Stomach (tissue), 9 donors: ENCODE results near the gene CIP2A. TPM values are rescaled to one million over a fixed set of nuclear protein-coding genes. Genes with fewer than 3 reads are reported as not detected.
A peak's percentile ranks its signal among the peaks of the same experiment; 100 is the strongest.

Experiments used
- DNase-seq, 2 donors: peaks; one replicate each; pipeline versions ENCODE4 v3.0.0 to v3.0.0-alpha.2; 2013 to 2019
- H3K27ac ChIP-seq, 5 donors: fragments of 200-600 bp in 4 of 5; sonication (generic) in 4 of 5; one replicate each; pipeline ENCODE4 v1.5.1; 2013 to 2019; ENCODE audit warnings: mild to moderate bottlenecking in 1 of 5, moderate library complexity in 1 of 5
- H3K27me3 ChIP-seq, 3 donors: fragments of 200-600 bp; sonication (generic); one replicate each; pipeline ENCODE4 v1.5.1; 2017 to 2019; ENCODE audit warnings: mixed run types in 1 of 3
- H3K36me3 ChIP-seq, 4 donors: fragments of 200-600 bp; sonication (generic); 1 replicate in 3 of 4; 2 replicates in 1 of 4; pipeline ENCODE4 v1.5.1; 2016 to 2019
- H3K4me1 ChIP-seq, 4 donors: fragments of 200-600 bp; sonication (generic); one replicate each; pipeline ENCODE4 v1.5.1; 2016 to 2019
- H3K4me3 ChIP-seq, 4 donors: fragments of 200-600 bp; sonication (generic) in 3 of 4; one replicate each; pipeline ENCODE4 v1.5.1; 2016 to 2019; ENCODE audit warnings: mild to moderate bottlenecking in 1 of 4
- H3K9me3 ChIP-seq, 4 donors: fragments of 200-600 bp; sonication (generic); one replicate each; pipeline ENCODE4 v1.5.1; 2016 to 2019
- EP300 ChIP-seq: sonication (generic); formaldehyde crosslinking; IDR thresholded peaks from one replicate; pipeline ENCODE4 v1.6.1; 2017; ENCODE audit warnings: antibody characterized with exemption
- POLR2A ChIP-seq, 4 donors: fragments of 450-650 bp; IDR thresholded peaks; one replicate each; pipeline ENCODE4 v1.6.1; 2016; ENCODE audit warnings: antibody characterized with exemption in 4 of 4, control low read depth in 2 of 4, mild to moderate bottlenecking in 1 of 4, moderate library complexity in 1 of 4
- POLR2AphosphoS5 ChIP-seq, 3 donors: sonication (generic); formaldehyde crosslinking; IDR thresholded peaks; one replicate each; pipeline ENCODE4 v1.6.1; 2016; ENCODE audit warnings: antibody characterized with exemption in 3 of 3
- WGBS, 5 donors: extraction: QIAGEN DNeasy Blood & Tissue Kit in 3 of 5; methylation state at CpG; one replicate each; pipeline versions ENCODE4 v1.1.5 to v1.1.7; 2013 to 2018; 5-methylcytosine and 5-hydroxymethylcytosine counted together
- intact Hi-C: fragments of 100-400 bp; cut with DNase I; formaldehyde crosslinking; loops from one replicate; pipeline ENCODE4 v1.15.1; 2023; ENCODE audit warnings: low total_unique reads
- polyA plus RNA-seq, 3 donors: library from polyadenylated mRNA; stranded (reverse); fragments of 200-250 nt; gene quantifications; one replicate each; pipeline ENCODE4 v1.2.3, GENCODE V29; 2013
- total RNA-seq, 5 donors: library from RNA; depleted of rRNA; stranded (reverse); fragments of >200 nt; gene quantifications; one replicate each; pipeline versions ENCODE4 v1.1.0 to v1.2.3, GENCODE V29; 2014 to 2016
- TF ChIP-seq, protein P1 (sequence below), 7 experiments: fragments of 450-650 bp in 4 of 7; fragments of 200-600 bp in 3 of 7; sonication (generic) in 3 of 7; IDR thresholded peaks; one replicate each; pipeline ENCODE4 v1.5.1; 2016 to 2019; ENCODE audit warnings: antibody characterized with exemption in 7 of 7, control low read depth in 2 of 7, mild to moderate bottlenecking in 1 of 7
- donor health status: healthy with polysubstance abuse.
- donor health status: Bipolar disorder and iron deficiency.
- donor health status: healthy.

Gene CIP2A
- total and polyA plus RNA-seq, 8 donors: 0.58 to 26.4 (median 1.8) TPM; not detected in 1

- Histone ChIP-seq H3K4me3 (peak overlapping the region; percentile 75 to 95 (median 86)), H3K36me3 (no peaks in the 10 kb centered on the region), H3K27ac (peak overlapping the region in 4 of 5 donors; percentile 92 to 97 (median 94)), H3K9me3 (no peaks in the 10 kb centered on the region), H3K4me1 (peaks cover 5 to 27% (median 18%) of the 10 kb centered on the region in 4 donors), H3K27me3 (no peaks in the 10 kb centered on the region)
- intact Hi-C loops: no loop called here
- TF ChIP-seq POLR2A (IDR thresholded peaks at IDR 0.05) (no peak), POLR2AphosphoS5 (IDR thresholded peaks at IDR 0.05) (no peak), EP300 (no peak)
- TF ChIP-seq, protein P1, sequence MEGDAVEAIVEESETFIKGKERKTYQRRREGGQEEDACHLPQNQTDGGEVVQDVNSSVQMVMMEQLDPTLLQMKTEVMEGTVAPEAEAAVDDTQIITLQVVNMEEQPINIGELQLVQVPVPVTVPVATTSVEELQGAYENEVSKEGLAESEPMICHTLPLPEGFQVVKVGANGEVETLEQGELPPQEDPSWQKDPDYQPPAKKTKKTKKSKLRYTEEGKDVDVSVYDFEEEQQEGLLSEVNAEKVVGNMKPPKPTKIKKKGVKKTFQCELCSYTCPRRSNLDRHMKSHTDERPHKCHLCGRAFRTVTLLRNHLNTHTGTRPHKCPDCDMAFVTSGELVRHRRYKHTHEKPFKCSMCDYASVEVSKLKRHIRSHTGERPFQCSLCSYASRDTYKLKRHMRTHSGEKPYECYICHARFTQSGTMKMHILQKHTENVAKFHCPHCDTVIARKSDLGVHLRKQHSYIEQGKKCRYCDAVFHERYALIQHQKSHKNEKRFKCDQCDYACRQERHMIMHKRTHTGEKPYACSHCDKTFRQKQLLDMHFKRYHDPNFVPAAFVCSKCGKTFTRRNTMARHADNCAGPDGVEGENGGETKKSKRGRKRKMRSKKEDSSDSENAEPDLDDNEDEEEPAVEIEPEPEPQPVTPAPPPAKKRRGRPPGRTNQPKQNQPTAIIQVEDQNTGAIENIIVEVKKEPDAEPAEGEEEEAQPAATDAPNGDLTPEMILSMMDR (IDR thresholded peaks at IDR 0.05): no peak
- 1 to 2% (median 1%) methylated on average over 8 of the region's 8 CpGs for WGBS, 5 donors
- DNase-seq: no peak
These were observed 637 bp downstream of the CIP2A start for GRCh38 chr3:108588601-108589000.

DNA sequence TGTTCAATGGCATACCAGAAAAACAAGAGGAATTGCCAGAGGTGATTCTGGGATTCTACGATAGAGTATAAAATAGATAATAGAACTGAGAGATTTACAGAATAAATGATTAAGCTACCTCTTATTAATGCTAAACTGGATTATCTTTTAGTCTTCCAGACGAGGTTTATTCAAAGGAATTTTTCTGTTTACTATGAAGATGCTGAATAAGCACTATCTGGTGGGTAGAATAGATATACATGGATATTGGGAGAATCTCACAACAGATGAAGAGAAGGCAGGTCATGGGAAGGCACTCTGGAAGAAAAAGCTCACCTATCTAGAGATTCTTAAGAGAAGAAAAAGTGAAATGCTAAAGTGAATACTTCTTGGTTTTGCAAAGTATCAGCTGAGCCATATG, 11.2 kb downstream of the CIP2A start:
- H3K36me3 ChIP-seq: peaks cover 0 to 24% (median 0%) of the 10 kb centered on the region in 4 donors
- DNase-seq: no peak
- H3K4me1 ChIP-seq: no peaks in the 10 kb centered on the region
- H3K4me3 ChIP-seq: no peak overlapping the region
- H3K9me3 ChIP-seq: no peaks in the 10 kb centered on the region
- TF ChIP-seq EP300: no peak
- 81 to 91% (median 87%) methylated on average over 2 of the region's 2 CpGs for WGBS, 5 donors
- H3K27ac ChIP-seq: no peak overlapping the region
- H3K27me3 ChIP-seq: no peaks in the 10 kb centered on the region
- intact Hi-C loops: no loop called here

GRCh38 chr3:108569336-108569735, 19.9 kb downstream of the CIP2A start:
- Histone ChIP-seq H3K4me3 (no peak overlapping the region), H3K4me1 (no peaks in the 10 kb centered on the region), H3K36me3 (peaks cover 0 to under 1% (median 0%) of the 10 kb centered on the region in 4 donors), H3K27ac (no peak overlapping the region), H3K9me3 (no peaks in the 10 kb centered on the region), H3K27me3 (no peaks in the 10 kb centered on the region)
- intact Hi-C loops: no loop called here
- DNase-seq: no peak
- WGBS, 5 donors: 93 to 100% (median 96%) methylated on average over 4 of the region's 4 CpGs
- TF ChIP-seq POLR2A (IDR thresholded peaks at IDR 0.05) (no peak), EP300 (no peak), POLR2AphosphoS5 (IDR thresholded peaks at IDR 0.05) (no peak)
- TF ChIP-seq, protein P1 (IDR thresholded peaks at IDR 0.05): no peak

- 93 to 100% (median 96%) methylated on average over 1 of the region's 1 CpG for WGBS, 5 donors
- no peaks in the 10 kb centered on the region for H3K36me3 ChIP-seq
- no peak overlapping the region for H3K4me3 ChIP-seq
- no peak overlapping the region for H3K27ac ChIP-seq
- no peaks in the 10 kb centered on the region for H3K27me3 ChIP-seq
- TF ChIP-seq POLR2AphosphoS5 (IDR thresholded peaks at IDR 0.05): no peak
- TF ChIP-seq, protein P1 (IDR thresholded peaks at IDR 0.05): no peak
- no peak for TF ChIP-seq POLR2A (IDR thresholded peaks at IDR 0.05)
- no peak for TF ChIP-seq EP300
- DNase-seq: no peak
- H3K9me3 ChIP-seq: no peaks in the 10 kb centered on the region
- intact Hi-C loops: no loop called here
- no peaks in the 10 kb centered on the region for H3K4me1 ChIP-seq
These were observed 22.6 kb downstream of the CIP2A start for GRCh38 chr3:108566599-108566998.

DNA sequence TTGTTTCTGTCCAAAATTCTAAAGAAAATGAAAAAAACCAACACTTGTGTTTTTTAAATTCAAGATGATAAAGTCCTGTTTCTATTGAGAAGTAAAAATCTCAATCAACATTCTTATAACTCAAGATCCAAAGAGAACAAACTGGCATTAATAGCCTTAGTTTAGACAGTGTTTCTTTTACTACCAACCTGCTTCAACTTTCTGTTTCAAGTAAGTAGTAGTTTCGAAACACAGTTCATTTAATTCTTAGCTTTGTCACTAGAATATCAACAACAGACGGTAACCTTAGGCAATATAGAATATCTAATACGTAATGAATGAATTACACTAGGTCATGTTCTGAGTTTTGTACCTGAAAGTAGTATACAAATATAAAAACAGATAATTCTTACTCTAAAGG, 23.7 kb downstream of the CIP2A start:
- no peak overlapping the region for H3K27ac ChIP-seq
- DNase-seq: no peak
- intact Hi-C loops: no loop called here
- TF ChIP-seq EP300: no peak
- TF ChIP-seq POLR2A (IDR thresholded peaks at IDR 0.05): no peak
- peaks cover 0 to under 1% (median 0%) of the 10 kb centered on the region in 4 donors for H3K36me3 ChIP-seq
- H3K4me3 ChIP-seq: no peak overlapping the region
- no peaks in the 10 kb centered on the region for H3K27me3 ChIP-seq
- H3K9me3 ChIP-seq: no peaks in the 10 kb centered on the region
- no peaks in the 10 kb centered on the region for H3K4me1 ChIP-seq
- 88 to 98% (median 92%) methylated on average over 3 of the region's 3 CpGs for WGBS, 5 donors
